GM21576 (cell line): ENCODE measurements around the gene TK2.
"Not testable (repeated sequence)": the region's sequence is repeated elsewhere in the genome, so short reads cannot be mapped to it uniquely, and the experiment has no call there.

Experiments used
- ATAC-seq: cut with Tn5 transposase; IDR thresholded peaks from one replicate; pipeline ENCODE4 v1.9.1; 2021; ENCODE audit warnings: mild to moderate bottlenecking, moderate library complexity; ENCODE audit not compliant: unreplicated experiment

The TK2 gene

GRCh38 chr16:66508248-66508913 lies 41.5 kb downstream of the TK2 start:
- ATAC-seq: no peak

- ATAC-seq: no peak
These were observed 42.1 kb downstream of the TK2 start for GRCh38 chr16:66507731-66508239.

GRCh38 chr16:66503612-66504011 lies 46.3 kb downstream of the TK2 start:
- no peak for ATAC-seq

- no peak for ATAC-seq
These were observed 46.9 kb downstream of the TK2 start for GRCh38 chr16:66503030-66503429.

- ATAC-seq: no peak
These were observed 47.7 kb downstream of the TK2 start for GRCh38 chr16:66502020-66502913.

GRCh38 chr16:66501563-66501962 lies 48.4 kb downstream of the TK2 start:
- not testable (repeated sequence) for ATAC-seq

- not testable (repeated sequence) for ATAC-seq
These were observed 52.0 kb downstream of the TK2 start for GRCh38 chr16:66497921-66498320.

GRCh38 chr16:66496226-66496625 lies 53.7 kb downstream of the TK2 start:
- not testable (repeated sequence) for ATAC-seq

GRCh38 chr16:66495440-66495839 lies 54.5 kb downstream of the TK2 start:
- ATAC-seq: no peak

- no peak for ATAC-seq
These were observed 55.0 kb downstream of the TK2 start for GRCh38 chr16:66494916-66495315.

GRCh38 chr16:66493490-66494401 lies 56.2 kb downstream of the TK2 start:
- ATAC-seq: no peak

- ATAC-seq: no peak
These were observed 58.2 kb downstream of the TK2 start for GRCh38 chr16:66491716-66492064.

- no peak for ATAC-seq
These were observed 58.9 kb downstream of the TK2 start for GRCh38 chr16:66490774-66491715.

GRCh38 chr16:66489818-66490217 lies 60.1 kb downstream of the TK2 start:
- ATAC-seq: no peak

- ATAC-seq: no peak
These were observed 60.5 kb downstream of the TK2 start for GRCh38 chr16:66489385-66489784.

GRCh38 chr16:66488505-66488904 lies 61.4 kb downstream of the TK2 start:
- ATAC-seq: no peak

GRCh38 chr16:66487580-66488275 lies 62.2 kb downstream of the TK2 start:
- ATAC-seq: no peak

- ATAC-seq: no peak
These were observed 62.9 kb downstream of the TK2 start for GRCh38 chr16:66486773-66487579.
